ENCODE data around the gene CCR6. TPM values are rescaled to one million over a fixed set of nuclear protein-coding genes. Genes with fewer than 3 reads are reported as not detected.

CCR6 gene
- total RNA-seq, 1 donor from 2014 or later, result not detected

DNA sequence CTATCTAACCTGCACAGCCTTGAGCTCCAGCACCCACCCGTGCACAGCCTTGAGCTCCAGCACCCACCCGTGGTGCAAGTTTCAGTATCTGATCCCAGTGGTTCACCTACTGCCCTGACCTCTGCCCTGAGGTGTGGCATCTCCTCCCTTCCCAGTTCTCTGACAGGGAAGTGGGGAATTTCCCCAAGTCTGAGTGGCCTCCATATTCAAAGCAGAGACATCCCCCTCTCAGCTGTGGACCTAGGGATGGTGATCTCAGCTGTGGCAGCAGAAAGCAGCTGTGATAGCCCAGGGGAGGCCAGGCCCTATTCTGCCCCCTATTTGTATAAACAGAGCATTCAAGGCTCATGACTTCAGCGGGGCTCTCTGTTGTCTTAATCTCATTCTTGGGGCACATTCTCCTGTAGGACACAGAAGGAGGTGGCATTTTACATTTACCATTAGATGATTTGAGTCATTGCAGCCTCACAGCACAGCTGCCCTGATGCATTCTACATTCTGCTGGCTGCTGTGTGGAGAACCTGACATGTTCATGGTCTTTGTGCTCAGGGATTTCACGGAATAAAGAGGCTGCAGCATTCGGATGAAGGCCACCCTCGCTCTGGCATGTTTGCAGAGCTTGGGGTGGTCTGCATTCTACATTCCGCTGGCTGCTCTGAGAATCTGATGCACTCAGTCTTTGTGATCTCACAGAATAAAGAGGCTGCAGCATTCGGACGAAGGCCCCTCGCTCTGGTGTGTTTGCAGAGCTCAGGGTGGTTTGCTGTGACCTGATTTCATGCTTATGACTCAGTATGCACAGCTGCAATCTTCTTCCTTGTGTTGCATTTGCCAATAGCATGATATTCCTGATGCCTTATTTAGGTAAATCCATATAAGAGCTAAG, 17.9 kb downstream of the CCR6 start:
- no peak for DNase-seq (ENCODE audit: extremely low read depth, low read depth, low spot score)

- no peak for DNase-seq (ENCODE audit: extremely low read depth, low read depth, low spot score)
Observed at GRCh38 chr6:167141667-167142432, 19.0 kb downstream of the CCR6 start.

DNA sequence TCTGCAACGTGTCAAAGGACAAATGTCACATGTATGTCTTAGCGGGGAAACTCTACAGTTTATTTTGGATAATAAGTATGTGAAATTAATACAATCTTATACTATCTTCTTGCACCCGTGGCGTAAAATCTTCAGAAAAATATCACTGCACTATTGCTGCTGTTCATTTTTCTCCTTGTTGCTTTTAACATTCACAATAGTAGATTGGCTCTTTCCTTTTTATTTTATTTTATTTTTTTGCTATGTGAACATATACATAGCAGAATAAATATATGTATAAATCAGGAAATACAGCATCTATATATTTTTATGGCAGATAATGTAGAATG, 19.5 kb downstream of the CCR6 start:
- DNase-seq (ENCODE audit: extremely low read depth, low read depth, low spot score), result no peak

DNA sequence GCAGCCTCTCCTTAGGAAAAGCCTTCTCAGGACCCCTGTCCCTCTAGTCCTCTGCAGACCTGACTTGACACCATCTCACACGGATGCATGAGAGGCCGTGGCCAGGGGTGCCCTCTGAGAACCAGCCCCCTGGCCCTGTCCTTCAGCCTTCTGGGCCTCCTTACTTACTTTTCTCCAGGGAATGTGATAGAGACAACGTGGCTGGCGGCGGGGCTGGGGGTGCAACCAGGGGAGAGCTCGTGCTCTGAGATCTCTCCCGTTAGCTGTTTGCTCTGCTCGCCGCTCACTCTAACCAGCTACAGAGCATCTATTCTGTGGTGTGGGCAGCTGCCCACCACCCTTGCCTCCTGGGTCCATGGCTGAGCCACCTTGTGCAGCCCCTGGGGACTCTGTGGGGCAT, 20.1 kb downstream of the CCR6 start:
- DNase-seq (ENCODE audit: extremely low read depth, low read depth, low spot score), result no peak

- DNase-seq (ENCODE audit: extremely low read depth, low read depth, low spot score), result no peak
Observed at GRCh38 chr6:167145461-167145860, 22.6 kb downstream of the CCR6 start.

- DNase-seq (ENCODE audit: extremely low read depth, low read depth, low spot score), result no peak
Observed at GRCh38 chr6:167146135-167146534, 23.2 kb downstream of the CCR6 start.

DNA sequence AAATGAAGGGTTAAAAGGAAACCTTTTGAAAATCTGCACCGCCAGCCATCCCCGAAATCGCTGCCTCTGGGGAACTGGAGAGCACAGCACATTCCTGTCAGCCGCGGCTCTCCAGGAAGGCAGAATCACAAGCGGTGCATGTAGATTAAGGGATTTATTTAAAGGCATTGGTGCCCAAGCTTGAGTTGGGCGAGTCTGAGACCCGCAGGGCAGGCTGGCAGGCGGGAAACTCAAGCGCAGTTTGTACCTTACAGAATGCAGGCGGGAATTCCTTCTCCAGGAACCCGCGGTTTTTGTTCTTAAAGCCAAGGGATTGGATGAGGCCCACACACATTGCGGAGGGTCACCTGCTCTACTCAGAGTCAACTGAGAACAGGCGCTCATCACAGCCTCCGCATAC, 24.1 kb downstream of the CCR6 start:
- DNase-seq (ENCODE audit: extremely low read depth, low read depth, low spot score), result no peak

GRCh38 chr6:167148021-167148420, 25.1 kb downstream of the CCR6 start:
- no peak for DNase-seq (ENCODE audit: extremely low read depth, low read depth, low spot score)

DNA sequence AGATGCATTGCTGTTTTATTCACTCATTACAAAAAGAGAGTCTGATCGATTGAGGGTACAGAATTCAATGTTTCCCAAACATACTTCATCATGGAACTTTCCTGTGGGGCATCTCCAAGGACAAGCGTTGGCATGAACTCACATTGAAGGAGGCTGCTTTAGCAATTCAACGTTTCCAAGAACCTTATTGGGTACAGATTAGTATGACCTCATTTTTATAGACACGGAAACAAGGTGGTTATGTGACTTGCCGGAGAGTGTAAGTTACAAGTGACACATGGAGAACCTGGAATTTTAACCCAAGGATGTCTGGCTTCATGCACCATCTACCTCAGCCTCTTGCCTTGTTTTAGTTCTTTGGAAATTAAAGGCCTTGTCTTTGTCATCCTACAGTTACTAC, 26.1 kb downstream of the CCR6 start:
- no peak for DNase-seq (ENCODE audit: extremely low read depth, low read depth, low spot score)

DNA sequence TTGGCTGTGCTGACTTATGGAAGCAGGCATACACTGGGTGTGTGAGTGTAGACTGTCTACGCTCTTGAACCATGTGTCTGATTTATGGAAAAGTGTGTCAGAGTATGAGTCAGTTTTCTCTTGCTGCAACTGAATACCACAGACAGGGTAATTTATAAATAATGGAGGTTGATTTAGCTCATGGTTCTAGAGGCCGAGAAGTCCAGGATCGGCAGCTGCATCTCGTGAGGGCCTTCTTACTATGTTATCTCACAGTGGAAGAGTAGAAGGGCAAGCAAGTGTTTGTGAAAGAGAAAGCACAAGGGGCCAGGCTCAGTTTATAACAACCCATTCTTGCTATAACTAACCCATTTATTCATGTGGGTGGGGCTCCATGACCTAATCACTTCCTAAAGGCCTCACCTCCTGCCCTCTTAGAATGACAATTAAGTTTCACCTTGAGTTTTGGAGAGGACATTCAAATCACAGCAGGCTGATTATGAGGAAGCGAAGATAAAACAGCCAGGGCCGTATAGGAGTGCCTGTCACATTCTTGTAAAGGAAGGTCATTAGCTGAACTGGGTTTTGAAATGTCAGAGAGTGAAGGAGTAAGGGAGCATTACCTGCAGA, 28.1 kb downstream of the CCR6 start:
- DNase-seq (ENCODE audit: extremely low read depth, low read depth, low spot score), result no peak

DNA sequence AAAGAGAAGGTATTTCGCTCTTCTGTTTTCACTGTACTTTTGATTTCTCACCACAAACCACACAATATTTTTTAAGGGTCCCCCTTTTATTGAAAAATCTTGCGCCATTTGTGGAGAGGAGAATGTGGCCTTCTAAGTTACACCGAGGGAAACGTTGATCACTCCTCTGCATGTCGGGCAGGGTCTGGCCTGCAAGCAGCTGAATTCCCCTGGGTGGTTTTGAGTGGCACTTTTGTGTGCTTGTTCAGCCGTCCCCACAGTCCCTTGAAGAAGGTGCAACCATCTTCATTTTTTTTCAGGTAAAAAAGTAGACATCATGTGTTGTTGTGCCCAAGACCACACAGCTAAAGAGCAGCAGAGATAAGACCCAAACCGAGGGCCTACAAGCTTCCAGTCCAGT, 28.8 kb downstream of the CCR6 start:
- no peak for DNase-seq (ENCODE audit: extremely low read depth, low read depth, low spot score)

DNA sequence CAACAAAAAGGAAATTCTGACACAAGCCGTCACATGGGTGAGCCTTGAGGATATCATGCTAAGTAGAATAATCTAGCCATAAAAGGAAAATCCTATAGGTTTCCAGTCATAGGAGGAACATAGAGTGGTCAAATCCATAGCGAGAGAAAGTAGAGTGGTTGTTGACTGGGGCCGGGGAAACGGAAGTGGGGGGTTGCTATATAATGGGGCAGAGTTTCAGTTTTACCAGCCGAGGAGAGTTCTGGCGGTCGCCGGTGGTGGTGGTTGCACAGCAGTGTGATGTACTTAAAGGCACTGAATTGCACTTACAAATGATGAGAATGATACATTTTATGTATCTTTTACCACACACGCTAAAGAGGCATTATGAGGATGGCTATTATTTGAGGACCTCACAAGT, 30.0 kb downstream of the CCR6 start:
- DNase-seq (ENCODE audit: extremely low read depth, low read depth, low spot score), result no peak

- peak; percentile 10 for DNase-seq (ENCODE audit: extremely low read depth, low read depth, low spot score)
Observed at GRCh38 chr6:167153521-167153959, 30.6 kb downstream of the CCR6 start.

- no peak for DNase-seq (ENCODE audit: extremely low read depth, low read depth, low spot score)
Observed at GRCh38 chr6:167154291-167154690, 31.4 kb downstream of the CCR6 start.

DNA sequence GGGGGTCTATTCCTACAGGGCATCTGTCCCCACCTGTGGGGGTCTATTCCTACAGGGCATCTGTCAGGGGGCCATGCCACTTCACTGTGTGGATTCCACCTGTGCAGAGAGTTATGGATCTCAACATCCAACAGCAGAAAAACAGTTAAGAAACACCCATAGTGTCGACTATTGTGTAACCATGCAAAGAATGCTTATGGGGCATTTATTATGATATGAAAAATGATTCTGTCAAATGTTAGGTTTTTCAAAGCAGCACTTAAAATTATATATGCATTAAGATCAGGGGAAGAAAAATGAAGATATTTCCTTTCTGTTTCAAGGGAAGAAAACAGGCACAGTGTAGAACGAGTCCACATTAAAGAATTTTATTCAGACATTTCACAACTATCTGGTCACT, 32.0 kb downstream of the CCR6 start:
- no peak for DNase-seq (ENCODE audit: extremely low read depth, low read depth, low spot score)

DNA sequence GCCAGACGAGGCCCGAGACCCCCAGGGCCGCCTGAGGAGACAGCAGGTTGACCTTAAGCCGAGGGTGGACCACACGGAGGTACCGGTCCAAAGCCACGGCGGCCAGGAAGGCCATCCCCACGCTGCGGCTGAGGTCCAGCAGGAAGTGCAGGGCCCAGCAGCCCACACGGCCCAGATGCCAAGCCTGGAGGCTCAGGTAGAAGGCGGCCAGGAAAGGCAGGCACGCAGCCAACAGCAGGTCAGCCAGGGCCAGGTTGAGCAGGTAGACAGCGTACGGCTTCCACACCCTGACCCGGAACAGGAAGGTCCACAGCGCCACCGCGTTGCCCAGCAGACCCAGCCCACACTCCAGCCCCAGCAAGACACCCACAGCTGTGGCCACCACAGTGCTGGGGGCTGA, 34.5 kb downstream of the CCR6 start:
- no peak for DNase-seq (ENCODE audit: extremely low read depth, low read depth, low spot score)

DNA sequence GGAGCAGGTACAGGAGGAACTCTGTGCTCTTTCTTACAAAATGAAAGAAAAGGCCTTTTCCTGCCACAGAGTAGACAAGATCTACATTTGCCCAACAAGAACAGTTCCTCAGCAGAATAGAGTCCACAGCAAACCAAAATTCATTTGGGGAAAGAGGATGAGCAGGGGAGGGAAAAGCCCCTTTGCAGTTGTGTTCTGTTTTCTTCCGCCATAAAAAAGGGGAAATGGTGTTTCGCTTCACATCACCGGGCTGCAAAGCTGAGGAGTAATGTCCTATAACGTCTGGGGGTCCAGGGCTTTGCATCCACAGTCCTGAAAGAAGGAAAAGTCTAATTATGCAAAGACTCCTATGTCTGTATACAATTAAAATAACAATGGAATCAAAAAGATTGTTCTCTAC, 35.0 kb downstream of the CCR6 start, which contains the start of gene GPR31:
Gene GPR31 (minus strand): TSS at position 118 of the 400 bp plus-strand sequence. CDS start 149 bp downstream, outside the sequence.
- no peak for DNase-seq (ENCODE audit: extremely low read depth, low read depth, low spot score)

DNA sequence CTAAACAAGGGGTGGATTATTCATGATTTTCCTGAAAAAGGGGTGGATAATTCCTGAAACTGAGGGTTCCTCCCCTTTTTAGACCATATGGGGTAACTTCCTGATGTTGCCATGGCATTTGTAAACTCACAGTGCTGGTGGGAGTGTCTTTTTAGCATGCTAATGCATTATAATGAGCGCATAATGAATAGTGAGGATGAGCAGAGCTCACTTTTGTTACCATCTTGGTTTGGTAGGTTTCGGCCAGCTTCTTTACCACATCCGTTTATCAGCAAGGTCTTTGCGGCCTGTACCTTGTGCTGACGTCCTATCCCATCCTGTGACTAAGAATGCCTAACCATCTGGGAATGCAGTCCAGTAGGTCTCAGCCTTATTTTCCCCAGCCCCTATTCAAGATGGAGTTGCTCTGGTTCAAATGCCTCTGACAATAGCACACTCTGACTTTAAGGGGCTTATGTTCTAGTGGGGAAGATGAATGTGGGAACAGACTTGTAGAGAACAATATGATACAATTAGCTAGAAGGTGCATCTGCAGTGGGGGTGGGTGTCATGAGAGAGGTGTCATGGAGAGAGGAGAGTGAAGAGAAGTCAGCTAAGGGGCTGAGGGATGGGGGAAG, 39.1 kb downstream of the CCR6 start:
- DNase-seq (ENCODE audit: extremely low read depth, low read depth, low spot score), result no peak

GRCh38 chr6:167162591-167162990, 39.7 kb downstream of the CCR6 start:
- no peak for DNase-seq (ENCODE audit: extremely low read depth, low read depth, low spot score)

- no peak for DNase-seq (ENCODE audit: extremely low read depth, low read depth, low spot score)
Observed at GRCh38 chr6:167163476-167164011, 40.6 kb downstream of the CCR6 start.

- no peak for DNase-seq (ENCODE audit: extremely low read depth, low read depth, low spot score)
Observed at GRCh38 chr6:167164261-167164660, 41.4 kb downstream of the CCR6 start.

Measured in glomerular endothelial cell (primary cell).